B cell (primary cell): Measurements from ENCODE around the gene ITGB3. TPM values are rescaled to one million over a fixed set of nuclear protein-coding genes. Genes with fewer than 3 reads are reported as not detected.

Experiments
- ATAC-seq: fragments of 200-7000 bp; cut with Tn5 transposase; one replicate; pipeline ENCODE4 v1.10.0; 2021; ENCODE audit warnings: low read depth, mild to moderate bottlenecking, moderate number of reproducible peaks, moderate library complexity
- CTCF ChIA-PET: fragments of 350-600 bp; sonication (Branson Sonifier 250); formaldehyde crosslinking; loops from one replicate; lab custom pipeline; 2021; ENCODE audit warnings: antibody characterized with exemption, inconsistent platforms; lab: Charles Lee
- POLR2A ChIA-PET: fragments of 350-600 bp; sonication (Branson Sonifier 250); formaldehyde crosslinking; loops from one replicate; lab custom pipeline; 2021; ENCODE audit warnings: antibody characterized with exemption; lab: Charles Lee
- DNase-seq: peaks from one replicate; pipeline ENCODE4 v3.0.0; 2013
- H2AFZ ChIP-seq: 2 replicates; pipeline ENCODE4 v1.6.1; 2012; ENCODE audit warnings: mild to moderate bottlenecking, low read depth, low read length; ENCODE audit not compliant: insufficient read depth, poor library complexity, severe bottlenecking
- H3K27ac ChIP-seq, 2 donors: 1 replicate in 1 of 2; 2 replicates in 1 of 2; pipeline ENCODE4 v1.5.1; 2012 to 2013; ENCODE audit warnings: low read length in 2 of 2, mild to moderate bottlenecking in 2 of 2, moderate library complexity in 1 of 2
- H3K27me3 ChIP-seq, 4 experiments: fragments of 200-600 bp in 1 of 4; sonication (generic) in 1 of 4; replicated peaks in 1 of 4; 1 replicate in 2 of 4; 2 replicates in 2 of 4; pipeline versions ENCODE4 v1.6.1 to v1.7.0; 2013 to 2016; ENCODE audit warnings: low read length in 3 of 4, mild to moderate bottlenecking in 2 of 4, mixed read lengths in 1 of 4, moderate library complexity in 1 of 4; ENCODE audit not compliant: insufficient read depth in 4 of 4, control insufficient read depth in 3 of 4; ENCODE audit errors: control extremely low read depth in 1 of 4
- H3K36me3 ChIP-seq, 2 experiments: replicated peaks in 1 of 2; 1 replicate in 1 of 2; 2 replicates in 1 of 2; pipeline versions ENCODE4 v1.6.1 to v1.7.1; 2013; ENCODE audit warnings: low read length in 1 of 2; ENCODE audit not compliant: insufficient read depth in 2 of 2, control insufficient read depth in 1 of 2; ENCODE audit errors: control extremely low read depth in 1 of 2, extremely low read depth in 1 of 2
- H3K4me1 ChIP-seq, 2 donors: fragments of 200-600 bp in 1 of 2; sonication (generic) in 1 of 2; 1 replicate in 1 of 2; 2 replicates in 1 of 2; pipeline versions ENCODE4 v1.5.1 to v1.6.1; 2013 to 2017; ENCODE audit warnings: low read length in 2 of 2; ENCODE audit not compliant: control insufficient read depth in 2 of 2, insufficient read depth in 2 of 2
- H3K4me2 ChIP-seq: replicated peaks from 2 replicates; pipeline ENCODE3; 2012; ENCODE audit warnings: mild to moderate bottlenecking, low read depth, low read length; ENCODE audit not compliant: poor library complexity, severe bottlenecking
- H3K4me3 ChIP-seq, 5 experiments: fragments of 200-600 bp in 1 of 5; sonication (generic) in 1 of 5; 1 replicate in 3 of 5; 2 replicates in 2 of 5; pipeline versions ENCODE4 v1.5.1 to v1.7.0; 2011 to 2016; ENCODE audit warnings: low read length in 4 of 5, mild to moderate bottlenecking in 4 of 5, low read depth in 2 of 5, control low read depth in 1 of 5, moderate library complexity in 1 of 5; ENCODE audit not compliant: insufficient read depth in 1 of 5; ENCODE audit errors: control extremely low read depth in 1 of 5, extremely low read depth in 1 of 5
- H3K79me2 ChIP-seq: fragments of 200-600 bp; sonication (generic); one replicate; pipeline ENCODE4 v1.6.0; 2016; ENCODE audit warnings: low read length; ENCODE audit not compliant: control insufficient read depth, insufficient read depth
- H3K9ac ChIP-seq: fragments of 200-600 bp; sonication (generic); 2 replicates; pipeline ENCODE4 v1.6.1; 2017; ENCODE audit warnings: mild to moderate bottlenecking, low read length, moderate library complexity
- H3K9me3 ChIP-seq, 3 donors: one replicate each; pipeline versions ENCODE4 v1.6.1 to v1.7.1; 2013; ENCODE audit warnings: low read length in 2 of 3; ENCODE audit not compliant: control insufficient read depth in 2 of 3, insufficient read depth in 1 of 3; ENCODE audit errors: control extremely low read depth in 1 of 3
- H4K20me1 ChIP-seq: 2 replicates; pipeline ENCODE4 v1.6.0; 2012; ENCODE audit warnings: mild to moderate bottlenecking, low read length; ENCODE audit not compliant: insufficient read depth, control insufficient read depth, poor library complexity, severe bottlenecking
- H3K27ac Mint-ChIP-seq: one replicate; pipeline ENCODE4 v1.8.0; 2021; ENCODE audit warnings: mixed read lengths
- H3K27me3 Mint-ChIP-seq: one replicate; pipeline ENCODE4 v1.8.0; 2021; ENCODE audit warnings: mixed read lengths
- H3K4me1 Mint-ChIP-seq: one replicate; pipeline ENCODE4 v1.8.0; 2021; ENCODE audit warnings: mixed read lengths
- H3K4me3 Mint-ChIP-seq: one replicate; pipeline ENCODE4 v1.8.0; 2021; ENCODE audit warnings: mixed read lengths
- H3K9me3 Mint-ChIP-seq: one replicate; pipeline ENCODE4 v1.8.0; 2022; ENCODE audit warnings: mixed read lengths; ENCODE audit not compliant: insufficient read depth
- CTCF ChIP-seq: fragments of 200-600 bp; IDR thresholded peaks from one replicate; pipeline ENCODE4 v1.8.0; 2022; ENCODE audit warnings: antibody characterized with exemption, mild to moderate bottlenecking
- EZH2 ChIP-seq: IDR thresholded peaks from 2 replicates; pipeline ENCODE4 v1.6.1; 2012; ENCODE audit warnings: borderline replicate concordance, low read depth, mild to moderate bottlenecking, moderate library complexity, low read length; ENCODE audit not compliant: insufficient read depth, poor library complexity, severe bottlenecking
- WGBS: methylation state at CpG from one replicate; pipeline ENCODE4 v1.1.5; 2013; ENCODE audit warnings: missing lambda C conversion rate; ENCODE audit not compliant: insufficient coverage; 5-methylcytosine and 5-hydroxymethylcytosine counted together
- intact Hi-C: fragments of 100-400 bp; cut with micrococcal nuclease; formaldehyde crosslinking; loops from one replicate; pipeline ENCODE4 v1.10.0; 2022
- polyA plus RNA-seq: library from polyadenylated mRNA; depleted of rRNA; stranded (reverse); fragments of >200 nt; gene quantifications from 2 replicates; pipeline ENCODE4 v1.2.3, GENCODE V29; 2012
- total RNA-seq, 2 donors: library from RNA; stranded (reverse); fragments of 120-200 nt in 1 of 2; gene quantifications; 1 replicate in 1 of 2; 2 replicates in 1 of 2; pipeline versions ENCODE4 v1.2.3 to v1.2.4, GENCODE V29; 2013 to 2022

Gene ITGB3
- total and polyA plus RNA-seq, 2 donors (not counting 1 experiment from before 2014, with no cell fraction given): 0.07 to 11.4 TPM

DNA sequence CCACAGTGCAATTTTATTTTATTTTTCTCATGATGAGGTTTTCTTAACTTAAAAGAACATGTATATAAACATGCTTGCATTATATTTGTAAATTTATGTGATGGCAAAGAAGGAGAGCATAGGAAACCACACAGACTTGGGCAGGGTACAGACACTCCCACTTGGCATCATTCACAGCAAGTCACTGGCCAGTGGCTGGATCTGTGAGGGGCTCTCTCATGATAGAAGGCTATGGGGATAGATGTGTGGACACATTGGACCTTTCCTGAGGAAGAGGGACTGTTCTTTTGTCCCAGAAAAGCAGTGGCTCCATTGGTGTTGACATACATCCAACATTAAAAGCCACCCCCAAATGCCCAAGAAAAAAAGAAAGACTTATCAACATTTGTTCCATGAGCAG, 57.8 kb downstream of the ITGB3 start:
- Histone ChIP-seq H3K27me3 (no peaks in the 10 kb centered on the region), H3K36me3 (no peaks in the 10 kb centered on the region), H3K9ac (no peak overlapping the region), H3K79me2 (no peaks in the 10 kb centered on the region), H3K4me2 (no peak overlapping the region), H4K20me1 (no peaks in the 10 kb centered on the region), H2AFZ (no peak overlapping the region), H3K4me1 (no peaks in the 10 kb centered on the region), H3K27ac (no peak overlapping the region), H3K9me3 (no peaks in the 10 kb centered on the region), H3K4me3 (no peak overlapping the region)
- TF ChIP-seq EZH2 (no peak), CTCF (no peak)
- Mint-ChIP-seq H3K9me3 (no peaks in the 10 kb centered on the region), H3K4me3 (no peak overlapping the region), H3K4me1 (peaks cover 4% of the 10 kb centered on the region), H3K27ac (no peak overlapping the region), H3K27me3 (no peaks in the 10 kb centered on the region)
- ChIA-PET POLR2A (interaction anchor here (0.6 kb wide), 1 partner anchor 50 kb away, joined by 8 read pairs; no protein-coding TSS in a partner anchor), CTCF (interaction anchor here (1.0 to 7.7 kb wide), 7 partner anchors 10 to 305 kb away, joined by 3 to 226 read pairs (median 5); partner anchors contain the start of gene ITGB3)
- ATAC-seq: no peak
- DNase-seq: no peak
- intact Hi-C loops: no loop called here

GRCh38 chr17:47315451-47316266, 62.0 kb downstream of the ITGB3 start:
- POLR2A ChIA-PET: interaction anchor here (0.6 to 1.0 kb wide), 6 partner anchors 9 to 147 kb away, joined by 3 to 11 read pairs (median 5); partner anchors contain the start of gene ITGB3
- no peak overlapping the region for H3K9ac ChIP-seq
- ATAC-seq: peak; percentile 96
- 33% methylated on average over 3 of the region's 7 CpGs for WGBS
- no peaks in the 10 kb centered on the region for H3K9me3 ChIP-seq
- CTCF ChIA-PET: interaction anchor here (0.7 to 7.7 kb wide), 38 partner anchors 9 to 375 kb away, joined by 3 to 226 read pairs (median 5); partner anchors contain the start of genes EFCAB13 and ITGB3
- no peaks in the 10 kb centered on the region for H3K27me3 Mint-ChIP-seq
- H3K27ac Mint-ChIP-seq: no peak overlapping the region
- intact Hi-C loops: loop anchor here (1.0 to 5.0 kb wide), 5 partner anchors 38 to 301 kb away; partner anchors contain the start of gene CDC27
- no peaks in the 10 kb centered on the region for H3K4me1 ChIP-seq
- peak; percentile 79 for DNase-seq
- H3K36me3 ChIP-seq: no peaks in the 10 kb centered on the region
- TF ChIP-seq EZH2 (no peak), CTCF (peak; percentile 96)
- H2AFZ ChIP-seq: no peak overlapping the region
- H3K27me3 ChIP-seq: no peaks in the 10 kb centered on the region
- H3K4me3 Mint-ChIP-seq: no peak overlapping the region
- no peak overlapping the region for H3K4me2 ChIP-seq
- H3K27ac ChIP-seq: no peak overlapping the region
- H3K4me1 Mint-ChIP-seq: peaks cover 6% of the 10 kb centered on the region
- H4K20me1 ChIP-seq: no peaks in the 10 kb centered on the region
- H3K9me3 Mint-ChIP-seq: no peaks in the 10 kb centered on the region
- no peak overlapping the region for H3K4me3 ChIP-seq
- H3K79me2 ChIP-seq: no peaks in the 10 kb centered on the region
